GM23248 (cell line): Measurements from ENCODE around the gene PDZRN4.

Experiments
- EZH2 ChIP-seq: fragments of 200-600 bp; sonication (generic); IDR thresholded peaks from 2 replicates; pipeline ENCODE4 v1.6.1; 2018; ENCODE audit warnings: antibody characterized with exemption, mild to moderate bottlenecking; ENCODE audit not compliant: insufficient read depth, poor library complexity, severe bottlenecking
- EZH2phosphoT487 ChIP-seq: fragments of 200-600 bp; sonication (generic); IDR thresholded peaks from 2 replicates; pipeline ENCODE4 v1.6.1; 2018; ENCODE audit warnings: antibody characterized with exemption, moderate library complexity, mild to moderate bottlenecking, low read depth; ENCODE audit not compliant: insufficient read depth

- TF ChIP-seq EZH2phosphoT487 (no peak), EZH2 (no peak)
Observed at GRCh38 chr12:41486718-41487117, 298.6 kb downstream of the PDZRN4 start.
